Activated CD4-positive, alpha-beta T cell treated with anti-CD3 and anti-CD28 coated beads for 36 hours (primary cell): ENCODE measurements around the gene CDHR1. TPM values are rescaled to one million over a fixed set of nuclear protein-coding genes. Genes with fewer than 3 reads are reported as not detected.

Source experiments
- ATAC-seq: fragments of 200-7000 bp; cut with Tn5 transposase; one replicate; pipeline ENCODE4 v1.10.0; 2021; ENCODE audit warnings: mild to moderate bottlenecking, moderate library complexity
- CTCF ChIA-PET: fragments of 350-600 bp; sonication (Branson Sonifier 250); formaldehyde crosslinking; loops from one replicate; lab custom pipeline; 2021; ENCODE audit warnings: antibody characterized with exemption; lab: Charles Lee
- POLR2A ChIA-PET: fragments of 350-600 bp; sonication (Branson Sonifier 250); formaldehyde crosslinking; loops from one replicate; lab custom pipeline; 2021; ENCODE audit warnings: antibody characterized with exemption, inconsistent platforms; lab: Charles Lee
- DNase-seq: peaks from one replicate; pipeline ENCODE4 v3.0.0-alpha.2; 2020
- H3K27ac Mint-ChIP-seq: one replicate; pipeline ENCODE4 v1.8.0; 2021; ENCODE audit warnings: mixed read lengths
- H3K27me3 Mint-ChIP-seq: one replicate; pipeline ENCODE4 v1.8.0; 2021; ENCODE audit warnings: mixed read lengths
- H3K36me3 Mint-ChIP-seq: one replicate; pipeline ENCODE4 v1.8.0; 2021; ENCODE audit warnings: low read depth, mixed read lengths
- H3K4me1 Mint-ChIP-seq: one replicate; pipeline ENCODE4 v1.8.0; 2021; ENCODE audit warnings: mixed read lengths
- H3K4me3 Mint-ChIP-seq: one replicate; pipeline ENCODE4 v1.8.0; 2021; ENCODE audit warnings: mild to moderate bottlenecking, moderate library complexity, mixed read lengths
- H3K9me3 Mint-ChIP-seq: one replicate; pipeline ENCODE4 v1.8.0; 2021; ENCODE audit warnings: low read depth, mixed read lengths
- intact Hi-C, 2 experiments: fragments of 100-400 bp; cut with DNase I in 1 of 2; cut with micrococcal nuclease in 1 of 2; formaldehyde crosslinking; loops; one replicate each; pipeline versions ENCODE4 v1.14.2 to v1.15.1; 2022 to 2024; cut with DNase I, micrococcal nuclease
- total RNA-seq, 2 experiments: library from RNA; stranded (reverse); gene quantifications; one replicate each; pipeline ENCODE4 v1.2.3, GENCODE V29; 2021

Gene CDHR1
- total RNA-seq, 2 experiments from 2014 or later, result 0.62 to 1.1 TPM

DNA sequence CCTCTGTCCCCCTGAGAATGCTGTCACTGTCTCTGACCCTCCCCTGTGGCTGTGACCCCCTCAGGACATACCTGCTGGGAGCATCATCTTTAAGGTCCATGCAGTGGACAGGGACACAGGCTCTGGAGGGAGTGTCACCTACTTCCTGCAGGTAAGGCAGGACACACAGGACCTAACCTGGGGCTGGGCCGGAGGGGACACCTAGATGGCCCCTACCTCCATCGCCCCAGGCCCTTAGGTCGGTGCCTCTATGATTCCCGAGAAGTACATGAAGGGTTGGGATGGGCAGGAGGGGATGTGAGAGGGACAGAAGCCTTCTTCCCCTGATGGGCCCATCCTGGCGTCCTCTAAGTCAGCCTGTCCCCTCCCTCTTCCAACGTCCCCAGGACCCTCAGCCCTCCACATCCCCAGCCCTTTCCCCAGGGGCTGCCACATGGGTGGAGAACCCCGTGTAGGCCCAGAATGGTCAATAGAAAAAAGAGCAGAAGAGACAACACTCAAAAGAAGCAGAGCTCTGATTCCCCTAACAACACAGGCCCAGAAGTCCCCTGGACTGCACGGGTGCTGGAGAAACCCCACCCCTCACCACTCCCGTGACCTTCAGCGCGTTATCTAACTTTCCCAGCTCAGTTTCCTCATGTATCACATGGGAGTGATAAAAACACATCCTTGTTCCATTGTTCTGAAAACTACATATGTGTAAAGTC, 6.4 kb downstream of the CDHR1 start:
- ATAC-seq (no peak), DNase-seq (no peak)
- ChIA-PET CTCF (interaction anchor here (1.3 to 2.0 kb wide), 2 partner anchors 52 to 62 kb away, joined by 3 to 10 read pairs; partner anchors contain the start of gene GHITM), POLR2A (no interaction called here)
- Mint-ChIP-seq H3K36me3 (no peaks in the 10 kb centered on the region), H3K4me1 (no peaks in the 10 kb centered on the region), H3K4me3 (no peak overlapping the region), H3K27me3 (peaks cover 14% of the 10 kb centered on the region), H3K27ac (no peak overlapping the region), H3K9me3 (no peaks in the 10 kb centered on the region)
- intact Hi-C loops, result no loop called here

GRCh38 chr10:84201244-84201606, 6.9 kb downstream of the CDHR1 start:
- DNase-seq, result no peak
- ChIA-PET POLR2A (no interaction called here), CTCF (interaction anchor here (0.7 to 2.0 kb wide), 3 partner anchors 9 to 62 kb away, joined by 3 to 10 read pairs (median 3); partner anchors contain the start of gene GHITM)
- Mint-ChIP-seq H3K36me3 (no peaks in the 10 kb centered on the region), H3K4me3 (no peak overlapping the region), H3K27ac (no peak overlapping the region), H3K27me3 (peaks cover 10% of the 10 kb centered on the region), H3K4me1 (no peaks in the 10 kb centered on the region), H3K9me3 (no peaks in the 10 kb centered on the region)
- ATAC-seq, result no peak
- intact Hi-C loops, result no loop called here

DNA sequence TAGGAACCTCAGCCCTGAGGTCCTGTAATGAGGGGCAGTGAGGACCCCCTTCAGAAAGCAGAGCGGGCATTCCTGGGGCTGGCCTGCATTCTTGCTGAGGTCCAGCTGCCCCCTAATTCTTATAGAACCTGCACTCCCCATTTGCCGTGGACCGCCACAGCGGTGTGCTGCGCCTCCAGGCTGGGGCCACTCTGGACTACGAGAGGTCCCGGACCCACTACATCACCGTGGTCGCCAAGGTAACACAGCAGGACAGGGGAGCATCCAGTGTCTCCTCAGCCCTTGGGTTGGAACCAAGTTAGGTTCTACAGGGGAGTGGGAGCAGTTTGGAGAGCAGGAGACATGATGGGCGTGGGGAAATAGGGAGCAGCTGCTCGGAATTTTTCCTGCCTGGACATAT, 7.3 kb downstream of the CDHR1 start:
- H3K27me3 Mint-ChIP-seq, result peaks cover 6% of the 10 kb centered on the region
- no peak overlapping the region for H3K27ac Mint-ChIP-seq
- DNase-seq, result no peak
- ATAC-seq, result no peak
- H3K9me3 Mint-ChIP-seq, result no peaks in the 10 kb centered on the region
- ChIA-PET CTCF (interaction anchor here (0.7 to 2.0 kb wide), 3 partner anchors 10 to 63 kb away, joined by 3 to 10 read pairs (median 3); partner anchors contain the start of gene GHITM), POLR2A (no interaction called here)
- H3K4me3 Mint-ChIP-seq, result no peak overlapping the region
- no peaks in the 10 kb centered on the region for H3K4me1 Mint-ChIP-seq
- H3K36me3 Mint-ChIP-seq, result no peaks in the 10 kb centered on the region
- intact Hi-C loops, result no loop called here

GRCh38 chr10:84202349-84202748, 8.0 kb downstream of the CDHR1 start:
- no peaks in the 10 kb centered on the region for H3K4me1 Mint-ChIP-seq
- POLR2A ChIA-PET, result no interaction called here
- no peaks in the 10 kb centered on the region for H3K9me3 Mint-ChIP-seq
- ATAC-seq (no peak), DNase-seq (no peak)
- no peaks in the 10 kb centered on the region for H3K36me3 Mint-ChIP-seq
- intact Hi-C loops, result no loop called here
- H3K27ac Mint-ChIP-seq, result no peak overlapping the region
- peaks cover 4% of the 10 kb centered on the region for H3K27me3 Mint-ChIP-seq
- no peak overlapping the region for H3K4me3 Mint-ChIP-seq
- CTCF ChIA-PET, result interaction anchor here (0.9 to 2.0 kb wide), 3 partner anchors 11 to 54 kb away, joined by 4 to 10 read pairs (median 4); no protein-coding TSS in a partner anchor

- CTCF ChIA-PET, result interaction anchor here (0.5 to 6.7 kb wide), 2 partner anchors 56 to 300 kb away, joined by 3 to 68 read pairs; no protein-coding TSS in a partner anchor
- Mint-ChIP-seq H3K36me3 (no peaks in the 10 kb centered on the region), H3K4me3 (no peak overlapping the region), H3K27me3 (peaks cover 2% of the 10 kb centered on the region), H3K27ac (no peak overlapping the region), H3K4me1 (no peaks in the 10 kb centered on the region), H3K9me3 (no peaks in the 10 kb centered on the region)
- no peak for DNase-seq
- POLR2A ChIA-PET, result no interaction called here
- ATAC-seq, result peak; percentile 30
- intact Hi-C loops, result loop anchor here in 1 of 2 experiments (2.0 kb wide), 1 partner anchor 47 kb away; no protein-coding TSS in a partner anchor
Measured at GRCh38 chr10:84204122-84204521, 9.8 kb downstream of the CDHR1 start.

- CTCF ChIA-PET, result interaction anchor here (0.5 to 6.7 kb wide), 9 partner anchors 10 to 333 kb away, joined by 3 to 68 read pairs (median 5); no protein-coding TSS in a partner anchor
- intact Hi-C loops, result loop anchor here (1.0 to 5.0 kb wide), 3 partner anchors 48 to 147 kb away; no protein-coding TSS in a partner anchor
- POLR2A ChIA-PET, result no interaction called here
Measured at GRCh38 chr10:84204610-84205009, 10.3 kb downstream of the CDHR1 start.

DNA sequence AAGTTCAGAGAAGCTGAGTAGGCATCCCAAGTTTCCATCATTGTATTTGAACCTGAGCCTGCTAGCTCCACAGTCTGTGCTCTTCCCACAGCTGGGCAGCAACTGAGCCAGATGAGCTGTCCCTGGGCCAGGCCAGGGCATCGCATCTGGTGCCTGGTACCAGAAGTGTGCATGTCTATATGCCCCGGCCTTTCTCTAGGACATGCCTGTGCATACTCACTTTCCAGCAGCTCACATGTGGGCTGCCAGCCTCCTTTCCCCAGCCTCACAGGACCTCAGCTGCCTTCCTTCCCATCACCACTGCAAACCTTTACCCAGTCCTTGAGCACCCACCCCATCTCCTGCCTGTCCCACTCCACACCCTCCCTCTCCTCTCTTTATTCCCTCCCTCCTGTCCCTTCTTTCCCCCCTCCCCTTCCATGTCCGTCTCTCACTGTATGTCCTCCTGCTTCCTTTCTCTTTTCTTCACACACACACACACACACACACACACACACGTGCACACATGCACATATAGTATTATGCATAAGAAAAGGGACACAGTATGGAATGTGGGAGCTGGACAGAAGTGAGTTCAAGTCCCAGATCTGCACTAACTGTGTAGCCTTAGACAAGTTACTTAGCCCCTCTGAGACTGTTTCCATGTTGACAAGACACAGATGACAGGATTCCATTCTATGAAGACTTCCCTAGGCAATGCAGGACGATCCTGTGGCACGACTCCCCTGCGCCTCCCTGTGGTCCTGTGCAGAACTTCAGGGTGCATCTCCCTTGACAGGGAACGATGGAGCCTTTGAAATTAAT, 10.9 kb downstream of the CDHR1 start:
- Mint-ChIP-seq H3K4me3 (no peak overlapping the region), H3K9me3 (no peaks in the 10 kb centered on the region), H3K36me3 (no peaks in the 10 kb centered on the region), H3K4me1 (no peaks in the 10 kb centered on the region), H3K27ac (no peak overlapping the region), H3K27me3 (peaks cover 2% of the 10 kb centered on the region)
- ChIA-PET CTCF (interaction anchor here (0.6 to 6.7 kb wide), 16 partner anchors 9 to 332 kb away, joined by 3 to 68 read pairs (median 4); no protein-coding TSS in a partner anchor), POLR2A (no interaction called here)
- peak; percentile 94 for ATAC-seq
- DNase-seq, result peak; percentile 85
- intact Hi-C loops, result loop anchor here (1.0 to 5.0 kb wide), 3 partner anchors 48 to 148 kb away; no protein-coding TSS in a partner anchor

More at GRCh38 chr10:84204610-84205009, 10.3 kb downstream of the CDHR1 start:
- H3K9me3 Mint-ChIP-seq, result no peaks in the 10 kb centered on the region
- H3K4me3 Mint-ChIP-seq, result no peak overlapping the region
- H3K36me3 Mint-ChIP-seq, result no peaks in the 10 kb centered on the region
- H3K27me3 Mint-ChIP-seq, result peaks cover 2% of the 10 kb centered on the region
- no peak for DNase-seq
- ATAC-seq, result no peak
- H3K4me1 Mint-ChIP-seq, result no peaks in the 10 kb centered on the region
- no peak overlapping the region for H3K27ac Mint-ChIP-seq

GRCh38 chr10:84205853-84206525, 11.7 kb downstream of the CDHR1 start:
- intact Hi-C loops, result loop anchor here (1.0 to 5.0 kb wide), 3 partner anchors 49 to 149 kb away; no protein-coding TSS in a partner anchor
- no peaks in the 10 kb centered on the region for H3K36me3 Mint-ChIP-seq
- POLR2A ChIA-PET, result no interaction called here

DNA sequence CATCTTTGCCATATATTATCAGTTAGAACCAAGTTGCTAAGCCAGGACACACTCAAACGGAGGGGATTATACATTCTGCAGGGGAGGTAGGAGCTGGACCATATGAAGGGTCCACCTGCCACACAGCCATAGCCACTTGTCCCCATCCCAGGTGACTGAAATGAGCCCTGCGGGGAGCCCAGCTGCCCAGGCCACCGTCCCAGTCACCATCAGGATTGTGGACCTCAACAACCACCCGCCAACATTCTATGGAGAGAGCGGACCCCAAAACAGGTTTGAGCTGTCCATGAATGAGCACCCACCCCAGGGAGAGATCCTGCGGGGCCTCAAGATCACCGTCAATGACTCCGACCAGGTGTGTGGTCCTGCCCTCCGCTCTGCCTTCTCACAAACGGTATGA, 13.7 kb downstream of the CDHR1 start:
- H3K4me1 Mint-ChIP-seq, result no peaks in the 10 kb centered on the region
- intact Hi-C loops, result loop anchor here in 1 of 2 experiments (5.0 kb wide), 1 partner anchor 151 kb away; no protein-coding TSS in a partner anchor
- POLR2A ChIA-PET, result no interaction called here
- H3K9me3 Mint-ChIP-seq, result no peaks in the 10 kb centered on the region
- ATAC-seq (no peak), DNase-seq (no peak)
- H3K36me3 Mint-ChIP-seq, result no peaks in the 10 kb centered on the region
- no peak overlapping the region for H3K27ac Mint-ChIP-seq
- peaks cover 2% of the 10 kb centered on the region for H3K27me3 Mint-ChIP-seq
- no peak overlapping the region for H3K4me3 Mint-ChIP-seq
- CTCF ChIA-PET, result interaction anchor here (0.8 to 6.7 kb wide), 4 partner anchors 9 to 62 kb away, joined by 3 to 68 read pairs (median 5); no protein-coding TSS in a partner anchor

More at GRCh38 chr10:84205853-84206525, 11.7 kb downstream of the CDHR1 start:
- CTCF ChIA-PET, result interaction anchor here (0.7 to 6.7 kb wide), 10 partner anchors 8 to 146 kb away, joined by 3 to 68 read pairs (median 4); no protein-coding TSS in a partner anchor
- DNase-seq (no peak), ATAC-seq (no peak)
- Mint-ChIP-seq H3K4me1 (no peaks in the 10 kb centered on the region), H3K27ac (no peak overlapping the region), H3K4me3 (no peak overlapping the region), H3K27me3 (peaks cover 2% of the 10 kb centered on the region), H3K9me3 (no peaks in the 10 kb centered on the region)

DNA sequence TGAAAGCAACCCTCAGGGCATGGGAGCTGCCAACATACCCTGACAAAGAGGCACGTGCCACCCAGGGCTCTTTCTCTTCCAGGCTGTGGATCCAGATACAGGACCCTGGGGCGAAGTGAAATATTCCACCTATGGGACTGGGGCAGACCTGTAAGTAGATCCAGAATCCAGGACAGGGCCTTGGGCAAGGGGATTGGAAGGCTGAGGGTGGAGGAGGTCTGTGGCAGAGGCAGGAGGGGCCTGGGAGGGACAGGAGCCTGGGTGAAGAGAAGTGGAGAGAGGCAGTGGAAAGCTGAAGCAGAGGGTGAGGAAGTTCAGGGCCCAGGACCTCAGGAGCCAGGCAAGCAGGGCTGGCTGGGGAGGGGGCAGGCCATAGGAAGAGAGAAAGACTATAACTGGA, 17.2 kb downstream of the CDHR1 start:
- Mint-ChIP-seq H3K27me3 (peaks cover 2% of the 10 kb centered on the region), H3K4me1 (no peaks in the 10 kb centered on the region), H3K27ac (no peak overlapping the region), H3K9me3 (no peaks in the 10 kb centered on the region), H3K36me3 (no peaks in the 10 kb centered on the region), H3K4me3 (no peak overlapping the region)
- POLR2A ChIA-PET, result no interaction called here
- no peak for DNase-seq
- no peak for ATAC-seq
- CTCF ChIA-PET, result interaction anchor here (0.7 to 7.5 kb wide), 7 partner anchors 8 to 329 kb away, joined by 3 to 61 read pairs (median 4); no protein-coding TSS in a partner anchor
- intact Hi-C loops, result no loop called here
